ENCODE measurements around the gene RTP4.

DNA sequence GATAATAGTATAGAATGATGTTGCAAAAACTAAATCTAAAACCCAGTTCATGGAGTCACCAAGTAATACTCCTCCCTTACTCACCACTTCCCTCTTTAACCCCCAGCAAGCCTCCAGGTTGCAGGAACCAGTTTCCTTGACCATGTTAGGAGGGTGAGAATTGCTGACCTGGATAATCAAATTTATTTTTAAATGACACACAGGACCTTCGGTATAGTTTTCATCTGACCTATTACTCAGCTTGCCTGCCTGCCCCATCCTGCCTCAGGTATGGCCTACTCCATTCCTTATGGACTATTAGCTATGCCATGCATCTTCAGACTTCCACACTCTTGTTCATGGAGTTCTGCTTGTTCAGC lies 883 bp downstream of the RTP4 start:
- TF ChIP-seq TCF7L2 (IDR thresholded peaks at IDR 0.05; ENCODE audit: low read depth, low read length), result no peak
- no peak for TF ChIP-seq CTCF (IDR thresholded peaks at IDR 0.05)
- no peak for TF ChIP-seq SIN3A (IDR thresholded peaks at IDR 0.05; ENCODE audit: borderline replicate concordance, insufficient read depth, low read depth, low read length)
- no peak for TF ChIP-seq POLR2AphosphoS5 (IDR thresholded peaks at IDR 0.05; ENCODE audit: low read depth, low read length)
- no peak for TF ChIP-seq REST (IDR thresholded peaks at IDR 0.05; ENCODE audit: insufficient read depth in 1 of 2, low read depth in 2 of 2, low read length in 1 of 2)
